ENCODE measurements around the gene VPS8. TPM values are rescaled to one million over a fixed set of nuclear protein-coding genes. Genes with fewer than 3 reads are reported as not detected.

Gene VPS8
- total and polyA plus RNA-seq, 9 of the 15 experiments (the other 6 are each of a cell fraction or from before 2014, with no cell fraction given) = 7.2 to 41.0 (median 28.3) TPM

DNA sequence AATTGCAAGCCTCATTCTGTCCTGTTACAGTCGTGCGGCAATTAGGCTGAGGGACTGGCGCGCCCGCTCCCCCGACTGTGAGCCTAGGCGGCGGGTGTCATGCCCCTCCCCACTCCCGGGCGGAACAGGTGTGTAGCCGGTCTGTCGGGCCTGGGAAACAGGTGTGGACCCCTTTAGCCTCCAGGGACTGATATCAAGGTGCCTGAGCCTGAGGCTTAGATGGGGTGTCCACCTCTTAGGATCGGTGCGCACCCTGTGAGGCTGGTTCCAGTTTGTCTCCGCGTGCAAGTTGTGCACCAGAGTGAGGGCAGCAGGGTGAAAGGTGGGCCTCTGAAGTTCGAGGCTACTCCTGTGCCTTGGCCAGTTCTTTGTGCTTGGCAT, 686 bp downstream of the VPS8 start (continued):
- TF ChIP-seq PATZ1 (CRISPR knock-in tag; IDR thresholded peaks at IDR 0.05; ENCODE audit: borderline replicate concordance) = no peak
- 0 out of 2 replicates have a peak, but pooled peaks have one; percentile 6 for TF ChIP-seq ETS1 (conservative IDR thresholded peaks at IDR 0.05; ENCODE audit: control insufficient read depth, low read depth, low read length)
- peak in 1 of 2 experiments; percentile 43 for TF ChIP-seq E2F6 (IDR thresholded peaks at IDR 0.05; ENCODE audit: borderline replicate concordance in 1 of 2, extremely low read depth in 1 of 2, insufficient read depth in 1 of 2, insufficient read length in 1 of 2, low read depth in 1 of 2, low read length in 1 of 2, poor library complexity in 1 of 2, severe bottlenecking in 1 of 2)
- no peak for TF ChIP-seq BHLHE40 (IDR thresholded peaks at IDR 0.05; ENCODE audit: low read length)
- TF ChIP-seq, protein P1, sequence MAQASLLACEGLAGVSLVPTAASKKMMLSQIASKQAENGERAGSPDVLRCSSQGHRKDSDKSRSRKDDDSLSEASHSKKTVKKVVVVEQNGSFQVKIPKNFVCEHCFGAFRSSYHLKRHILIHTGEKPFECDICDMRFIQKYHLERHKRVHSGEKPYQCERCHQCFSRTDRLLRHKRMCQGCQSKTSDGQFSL (CRISPR knock-in tag; IDR thresholded peaks at IDR 0.05) = 0 out of 2 replicates have a peak, but pooled peaks have one; percentile 5
- TF ChIP-seq, protein P1 (tag; IDR thresholded peaks at IDR 0.05) = no peak

Measured in K562 (cell line).